IMR-90 (cell line): ENCODE data around the gene OPN1SW. TPM values are rescaled to one million over a fixed set of nuclear protein-coding genes. Genes with fewer than 3 reads are reported as not detected.

ENCODE experiments used
- ATAC-seq: fragments of 200-7000 bp; cut with Tn5 transposase; 2 replicates; pipeline ENCODE4 v1.9.1; 2020; ENCODE audit warnings: low read depth, mild to moderate bottlenecking, moderate library complexity
- BruUV-seq: library from RNA; stranded (reverse); fragments of 400-500 nt; replicated peaks from 2 replicates; lab custom pipeline; 2021; lab: Mats Ljungman, UMichigan
- CTCF ChIA-PET: fragments of 300-600 bp; formaldehyde crosslinking; extraction: SDS; loops from one replicate; lab custom pipeline; 2021; ENCODE audit warnings: antibody characterized with exemption; lab: Yijun Ruan, JAX
- POLR2A ChIA-PET: fragments of 300-600 bp; sonication (Branson Sonifier 250); formaldehyde crosslinking; loops from one replicate; lab custom pipeline; 2022; ENCODE audit warnings: antibody characterized with exemption; ENCODE audit not compliant: unreplicated experiment; lab: Charles Lee
- DNase-seq: peaks from one replicate; pipeline ENCODE4 v3.0.0; 2013
- H2AFZ ChIP-seq: replicated peaks from 2 replicates; pipeline ENCODE3; 2013; ENCODE audit warnings: low read length, mild to moderate bottlenecking; ENCODE audit not compliant: poor library complexity
- H2AK5ac ChIP-seq: 2 replicates; pipeline ENCODE4 v1.6.1; 2013; ENCODE audit warnings: low read depth, low read length, inconsistent platforms
- H2AK9ac ChIP-seq: replicated peaks from 2 replicates; pipeline ENCODE3; 2013; ENCODE audit warnings: mild to moderate bottlenecking, low read depth, low read length, moderate library complexity; ENCODE audit not compliant: poor library complexity
- H2BK120ac ChIP-seq: 2 replicates; pipeline ENCODE4 v1.6.1; 2013; ENCODE audit warnings: low read depth, low read length, inconsistent platforms
- H2BK15ac ChIP-seq: 3 replicates; pipeline ENCODE4 v1.6.1; 2013; ENCODE audit warnings: low read depth, low read length, inconsistent platforms
- H2BK20ac ChIP-seq: 2 replicates; pipeline ENCODE4 v1.6.1; 2013; ENCODE audit warnings: low read depth, mild to moderate bottlenecking, inconsistent platforms, low read length, moderate library complexity
- H2BK5ac ChIP-seq: 2 replicates; pipeline ENCODE4 v1.6.1; 2013; ENCODE audit warnings: mild to moderate bottlenecking, low read depth, low read length, inconsistent platforms; ENCODE audit not compliant: poor library complexity, severe bottlenecking
- H3K14ac ChIP-seq: replicated peaks from 2 replicates; pipeline ENCODE4 v1.6.1; 2013; ENCODE audit warnings: low read depth, low read length, inconsistent platforms
- H3K18ac ChIP-seq: 2 replicates; pipeline ENCODE4 v1.6.1; 2013; ENCODE audit warnings: low read depth, low read length, control low read depth
- H3K23ac ChIP-seq: 2 replicates; pipeline ENCODE4 v1.6.1; 2013; ENCODE audit warnings: low read depth, low read length, inconsistent platforms
- H3K27ac ChIP-seq: 2 replicates; pipeline ENCODE4 v1.5.1; 2013; ENCODE audit warnings: mild to moderate bottlenecking, control low read depth, low read length; ENCODE audit not compliant: insufficient read depth
- H3K27me3 ChIP-seq: 2 replicates; pipeline ENCODE4 v1.6.1; 2013; ENCODE audit warnings: low read length; ENCODE audit not compliant: control insufficient read depth, insufficient read depth
- H3K36me3 ChIP-seq: 2 replicates; pipeline ENCODE4 v1.6.1; 2013; ENCODE audit warnings: low read length, mixed read lengths; ENCODE audit not compliant: control insufficient read depth, insufficient read depth
- H3K4ac ChIP-seq: 2 replicates; pipeline ENCODE4 v1.6.1; 2013; ENCODE audit warnings: low read depth, low read length, inconsistent platforms
- H3K4me1 ChIP-seq: 2 replicates; pipeline ENCODE4 v1.6.1; 2013; ENCODE audit warnings: low read length, mixed read lengths; ENCODE audit not compliant: control insufficient read depth, insufficient read depth
- H3K4me2 ChIP-seq: 2 replicates; pipeline ENCODE4 v1.6.1; 2013; ENCODE audit warnings: low read depth, mild to moderate bottlenecking, control low read depth, low read length, moderate library complexity
- H3K4me3 ChIP-seq: 2 replicates; pipeline ENCODE4 v1.5.1; 2013; ENCODE audit warnings: low read depth, mild to moderate bottlenecking, control low read depth, low read length, moderate library complexity; ENCODE audit not compliant: insufficient read depth
- H3K56ac ChIP-seq: 2 replicates; pipeline ENCODE4 v1.6.1; 2013; ENCODE audit warnings: low read length, inconsistent platforms; ENCODE audit not compliant: insufficient read depth; ENCODE audit errors: extremely low read depth
- H3K79me1 ChIP-seq, 2 experiments: 2 replicates each; pipeline ENCODE4 v1.6.1; 2013; ENCODE audit warnings: low read length in 2 of 2, inconsistent platforms in 1 of 2, low read depth in 1 of 2
- H3K9ac ChIP-seq: 2 replicates; pipeline ENCODE4 v1.6.1; 2013; ENCODE audit warnings: low read depth, low read length, control low read depth
- H3K9me1 ChIP-seq: 2 replicates; pipeline ENCODE4 v1.6.1; 2013; ENCODE audit warnings: low read length, inconsistent platforms; ENCODE audit not compliant: insufficient read depth
- H3K9me3 ChIP-seq: 2 replicates; pipeline ENCODE4 v1.6.1; 2013; ENCODE audit warnings: low read length; ENCODE audit not compliant: control insufficient read depth, insufficient read depth
- H4K20me1 ChIP-seq: 2 replicates; pipeline ENCODE4 v1.6.1; 2013; ENCODE audit warnings: low read length, inconsistent platforms; ENCODE audit not compliant: insufficient read depth
- H4K5ac ChIP-seq: 2 replicates; pipeline ENCODE4 v1.6.1; 2013; ENCODE audit warnings: mild to moderate bottlenecking, low read depth, low read length, control low read depth
- H4K8ac ChIP-seq, 2 experiments: 2 replicates each; pipeline ENCODE4 v1.6.1; 2013; ENCODE audit warnings: low read depth in 2 of 2, low read length in 2 of 2, control low read depth in 1 of 2, inconsistent platforms in 1 of 2
- H4K91ac ChIP-seq: 2 replicates; pipeline ENCODE4 v1.6.1; 2013; ENCODE audit warnings: low read depth, low read length, inconsistent platforms; ENCODE audit not compliant: insufficient read depth
- CEBPB ChIP-seq: IDR thresholded peaks from 2 replicates; pipeline ENCODE4 v1.6.1; 2012; ENCODE audit warnings: low read depth, low read length, improper control_type of control experiment
- CTCF ChIP-seq: conservative IDR thresholded peaks from 2 replicates; pipeline ENCODE4 v1.5.1; 2012; ENCODE audit warnings: mild to moderate bottlenecking, low read depth, low read length, improper control_type of control experiment
- RCOR1 ChIP-seq: IDR thresholded peaks from 2 replicates; pipeline ENCODE4 v1.6.1; 2012; ENCODE audit warnings: mild to moderate bottlenecking, low read length, improper control_type of control experiment; ENCODE audit not compliant: insufficient replicate concordance
- SMC3 ChIP-seq: fragments of 150-350 bp; IDR thresholded peaks from 2 replicates; pipeline ENCODE4 v1.6.1; 2016; ENCODE audit warnings: low read depth, mild to moderate bottlenecking, antibody characterized with exemption, low read length, moderate library complexity
- WGBS, 2 experiments: methylation state at CpG; one replicate each; pipeline versions ENCODE4 v1.1.5 to v1.1.7; 2013; ENCODE audit warnings: missing lambda C conversion rate in 2 of 2; ENCODE audit not compliant: insufficient read length in 1 of 2; ENCODE audit errors: extremely low coverage in 2 of 2; 5-methylcytosine and 5-hydroxymethylcytosine counted together
- dilution Hi-C: fragments of 300-500 bp; cut with HindIII; formaldehyde crosslinking; loops from one replicate; pipeline ENCODE4 v1.14.3; 2018; ENCODE audit warnings: low sequenced_read_pairs; ENCODE audit not compliant: unreplicated experiment
- in situ Hi-C: fragments of 300-500 bp; cut with MboI; formaldehyde crosslinking; loops from 3 replicates; pipeline ENCODE4 v1.14.3; 2019; ENCODE audit warnings: low sequenced_read_pairs, inconsistent platforms, mixed read lengths
- intact Hi-C: fragments of 100-400 bp; cut with micrococcal nuclease; formaldehyde crosslinking; loops from 2 replicates; pipeline ENCODE4 v1.10.0; 2022
- polyA plus RNA-seq, 3 experiments: library from polyadenylated mRNA; depleted of rRNA; stranded (reverse); fragments of >200 nt; gene quantifications; 2 replicates each; pipeline ENCODE4 v1.2.3, GENCODE V29; 2012; ENCODE audit warnings: low replicate concordance in 1 of 3
- total RNA-seq: library from RNA; depleted of rRNA; stranded (reverse); fragments of >200 nt; gene quantifications from 2 replicates; pipeline ENCODE4 v1.2.3, GENCODE V29; 2012

Gene OPN1SW
- total and polyA plus RNA-seq, 2 of the 4 experiments (the other 2 are of a cell fraction), result not detected

- no peak overlapping the region for H2BK15ac ChIP-seq
- POLR2A ChIA-PET, result no interaction called here
- ATAC-seq, result no peak
- no peak overlapping the region for H4K91ac ChIP-seq
- H3K27me3 ChIP-seq, result no peaks in the 10 kb centered on the region
- no peak overlapping the region for H2AK5ac ChIP-seq
- peaks cover 5% of the 10 kb centered on the region for H3K9me1 ChIP-seq
- H2BK120ac ChIP-seq, result no peak overlapping the region
- H2BK20ac ChIP-seq, result no peak overlapping the region
- no peak overlapping the region for H4K5ac ChIP-seq
- no peak overlapping the region for H3K4me2 ChIP-seq
- H3K79me1 ChIP-seq, result peaks cover 26 to 70% of the 10 kb centered on the region in 2 experiments
- H4K20me1 ChIP-seq, result peaks cover 46% of the 10 kb centered on the region
- TF ChIP-seq SMC3 (no peak), CEBPB (no peak), RCOR1 (no peak), CTCF (no peak)
- H3K27ac ChIP-seq, result no peak overlapping the region
- no peak overlapping the region for H4K8ac ChIP-seq
- H2BK5ac ChIP-seq, result no peak overlapping the region
- H3K9me3 ChIP-seq, result no peaks in the 10 kb centered on the region
- no peak overlapping the region for H3K23ac ChIP-seq
- CTCF ChIA-PET, result interaction anchor here (0.6 kb wide), 1 partner anchor 15 kb away, joined by 3 read pairs; no protein-coding TSS in a partner anchor
- H3K56ac ChIP-seq, result no peak overlapping the region
- no peak for DNase-seq
- intact Hi-C loops (no loop called here), dilution Hi-C loops (no loop called here), in situ Hi-C loops (no loop called here)
- H3K18ac ChIP-seq, result no peak overlapping the region
- BruUV-seq, result no TSS peak
- H3K36me3 ChIP-seq, result peaks cover 50% of the 10 kb centered on the region
- no peak overlapping the region for H2AFZ ChIP-seq
- H3K4ac ChIP-seq, result no peak overlapping the region
- no peak overlapping the region for H3K14ac ChIP-seq
- H3K4me1 ChIP-seq, result no peaks in the 10 kb centered on the region
- H3K4me3 ChIP-seq, result no peak overlapping the region
- WGBS, 2 experiments, result 94% methylated on average over 3 of the region's 6 CpGs; no CpG with 5 or more reads in 1 of the 2 experiments
- H2AK9ac ChIP-seq, result no peak overlapping the region
- H3K9ac ChIP-seq, result no peak overlapping the region
Observed at GRCh38 chr7:128767475-128768110, 8.0 kb downstream of the OPN1SW start.
